A673 (cell line): ENCODE measurements around the gene CEP78. TPM values are rescaled to one million over a fixed set of nuclear protein-coding genes. Genes with fewer than 3 reads are reported as not detected.
"Not testable (repeated sequence)": the region's sequence is repeated elsewhere in the genome, so short reads cannot be mapped to it uniquely, and the experiment has no call there.

Experiments
- BruUV-seq: library from RNA; stranded (reverse); fragments of 400-500 nt; replicated peaks from 2 replicates; lab custom pipeline; 2021; lab: Mats Ljungman, UMichigan
- CTCF ChIA-PET: fragments of 300-600 bp; sonication (Branson Sonifier 250); formaldehyde crosslinking; loops from one replicate; lab custom pipeline; 2022; ENCODE audit warnings: antibody characterized with exemption; lab: Charles Lee
- POLR2A ChIA-PET: fragments of 300-600 bp; sonication (Branson Sonifier 250); formaldehyde crosslinking; loops from one replicate; lab custom pipeline; 2022; ENCODE audit warnings: antibody characterized with exemption; ENCODE audit not compliant: low non-redundant PET; lab: Charles Lee
- DNase-seq: peaks from one replicate; pipeline ENCODE4 v3.0.0-alpha.2; 2015; ENCODE audit warnings: low spot score
- H3K27ac ChIP-seq: fragments of 200-600 bp; sonication (generic); 2 replicates; pipeline ENCODE4 v1.5.1; 2016; ENCODE audit warnings: mixed run types, low read depth, mild to moderate bottlenecking, mixed read lengths, antibody characterized with exemption, low read length; ENCODE audit not compliant: poor library complexity, severe bottlenecking
- H3K27me3 ChIP-seq: fragments of 200-600 bp; sonication (generic); replicated peaks from 2 replicates; pipeline ENCODE4 v1.6.1; 2017; ENCODE audit warnings: mixed run types, low read depth, mild to moderate bottlenecking, mixed read lengths, antibody characterized with exemption, low read length; ENCODE audit not compliant: insufficient read depth, poor library complexity
- H3K36me3 ChIP-seq: fragments of 200-600 bp; sonication (generic); 2 replicates; pipeline ENCODE4 v1.6.1; 2016; ENCODE audit warnings: mixed run types, mild to moderate bottlenecking, mixed read lengths, antibody characterized with exemption, low read length; ENCODE audit not compliant: insufficient read depth, poor library complexity, severe bottlenecking
- H3K4me1 ChIP-seq: fragments of 200-600 bp; sonication (generic); 2 replicates; pipeline ENCODE4 v1.6.1; 2017; ENCODE audit warnings: mixed run types, mild to moderate bottlenecking, mixed read lengths, antibody characterized with exemption, low read length; ENCODE audit not compliant: insufficient read depth, poor library complexity, severe bottlenecking
- H3K4me3 ChIP-seq: fragments of 200-600 bp; sonication (generic); 2 replicates; pipeline ENCODE4 v1.5.1; 2016; ENCODE audit warnings: low read depth, mixed run types, mild to moderate bottlenecking, mixed read lengths, low read length; ENCODE audit not compliant: poor library complexity, severe bottlenecking
- H3K9me3 ChIP-seq: fragments of 200-600 bp; sonication (generic); 2 replicates; pipeline ENCODE4 v1.6.1; 2016; ENCODE audit warnings: mixed run types, low read depth, mild to moderate bottlenecking, mixed read lengths, antibody characterized with exemption, low read length; ENCODE audit not compliant: poor library complexity, severe bottlenecking
- CTCF ChIP-seq: fragments of 300-800, 200-600 bp; sonication (generic); conservative IDR thresholded peaks from 2 replicates; pipeline ENCODE4 v1.5.1; 2017; ENCODE audit warnings: low read depth, mild to moderate bottlenecking, antibody characterized with exemption, low read length, moderate library complexity, mixed read lengths
- EZH2 ChIP-seq: fragments of 200-600 bp; sonication (generic); IDR thresholded peaks from 2 replicates; pipeline ENCODE4 v1.6.1; 2017; ENCODE audit warnings: borderline replicate concordance, low read depth, mild to moderate bottlenecking, mixed read lengths, antibody characterized with exemption, low read length; ENCODE audit not compliant: poor library complexity, severe bottlenecking
- intact Hi-C: fragments of 100-400 bp; cut with micrococcal nuclease; formaldehyde crosslinking; loops from one replicate; pipeline ENCODE4 v1.10.0; 2022; ENCODE audit not compliant: unreplicated experiment
- total RNA-seq: library from RNA; stranded (reverse); gene quantifications from 2 replicates; pipeline ENCODE4 v1.2.3, GENCODE V29; 2021

Gene CEP78
- total RNA-seq, 1 experiment from 2014 or later, result 65.9 TPM

- Histone ChIP-seq H3K9me3 (no peaks in the 10 kb centered on the region), H3K27ac (no peak overlapping the region), H3K4me3 (no peak overlapping the region), H3K27me3 (no peaks in the 10 kb centered on the region), H3K36me3 (no peaks in the 10 kb centered on the region), H3K4me1 (no peaks in the 10 kb centered on the region)
- ChIA-PET POLR2A (no interaction called here), CTCF (no interaction called here)
- no peak for DNase-seq
- intact Hi-C loops, result no loop called here
- TF ChIP-seq EZH2 (no peak), CTCF (no peak)
- BruUV-seq, result no TSS peak
Measured at GRCh38 chr9:78221425-78221824, 14.4 kb upstream of the CEP78 start.

- H3K36me3 ChIP-seq, H3K27me3 ChIP-seq, H3K9me3 ChIP-seq, POLR2A ChIA-PET, DNase-seq, CTCF ChIA-PET, BruUV-seq, H3K27ac ChIP-seq, intact Hi-C loops, H3K4me3 ChIP-seq, H3K4me1 ChIP-seq: not testable (repeated sequence)
Measured at GRCh38 chr9:78221841-78222240, 14.0 kb upstream of the CEP78 start.

- no TSS peak for BruUV-seq
- TF ChIP-seq EZH2 (no peak), CTCF (no peak)
- Histone ChIP-seq H3K4me3 (no peak overlapping the region), H3K36me3 (no peaks in the 10 kb centered on the region), H3K27me3 (no peaks in the 10 kb centered on the region), H3K9me3 (no peaks in the 10 kb centered on the region), H3K27ac (no peak overlapping the region), H3K4me1 (peaks cover 6% of the 10 kb centered on the region)
- no peak for DNase-seq
- intact Hi-C loops, result no loop called here
- POLR2A ChIA-PET, result no interaction called here
- CTCF ChIA-PET, result no interaction called here
Measured at GRCh38 chr9:78230761-78231160, 5.1 kb upstream of the CEP78 start.

GRCh38 chr9:78232471-78232870, 3.4 kb upstream of the CEP78 start:
- H3K27ac ChIP-seq, DNase-seq, H3K36me3 ChIP-seq, H3K4me1 ChIP-seq, H3K9me3 ChIP-seq, POLR2A ChIA-PET, H3K27me3 ChIP-seq, CTCF ChIA-PET, intact Hi-C loops, BruUV-seq, H3K4me3 ChIP-seq: not testable (repeated sequence)
